Posterior cingulate gyrus (tissue), 11 donors: ENCODE results near the gene MIA.
"Not testable (repeated sequence)": the region's sequence is repeated elsewhere in the genome, so short reads cannot be mapped to it uniquely, and the experiment has no call there.

ENCODE experiments used
- DNase-seq, 10 donors: peaks; one replicate each; pipeline versions ENCODE4 v3.0.0 to v3.0.0-alpha.2; 2020 to 2021; ENCODE audit warnings: mixed read lengths in 3 of 10
- intact Hi-C: fragments of 100-400 bp; cut with DNase I; formaldehyde crosslinking; loops from one replicate; pipeline ENCODE4 v1.15.1; 2023

The MIA gene

DNA sequence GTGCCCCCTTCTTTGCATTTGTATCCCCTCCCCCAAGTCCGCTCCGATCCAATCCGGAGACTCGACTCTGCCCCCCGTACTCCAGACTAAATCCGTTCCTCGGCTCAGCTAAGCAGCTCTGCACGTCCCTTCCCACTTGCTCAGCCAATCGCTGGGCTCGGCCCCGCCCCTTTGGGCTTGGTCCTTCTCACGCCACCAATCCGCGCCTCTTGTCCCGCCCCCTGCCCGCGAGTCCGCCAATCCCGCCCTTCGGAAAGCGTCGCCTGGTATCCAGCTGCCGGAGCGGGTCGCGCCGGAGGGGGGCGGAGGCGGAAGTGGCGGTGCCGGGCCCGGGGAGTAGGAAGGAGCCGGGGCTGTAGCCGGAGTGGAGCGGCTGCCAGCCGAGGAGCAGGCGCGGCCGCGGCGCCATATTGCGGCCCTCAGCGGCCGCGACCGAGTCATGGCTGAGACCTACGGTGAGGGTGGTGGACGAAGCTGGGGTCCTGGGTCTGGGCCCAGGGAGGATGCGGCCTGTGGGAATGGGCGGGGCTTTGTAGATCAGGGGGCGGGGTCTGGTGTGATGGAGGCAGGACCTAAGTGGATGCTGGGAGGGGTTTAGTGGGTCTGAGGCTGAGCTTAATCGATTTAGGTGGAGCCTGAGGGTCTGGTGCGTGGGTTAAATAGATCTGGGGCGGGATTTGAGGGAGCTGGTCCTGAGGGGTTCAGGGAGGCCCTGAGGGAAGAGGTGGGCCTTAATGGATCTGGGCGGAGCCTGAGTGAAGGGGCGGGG lies 2.8 kb downstream of the MIA start, which contains the start of gene RAB4B:
RAB4B (plus strand) TSS at position 311 of the 769 bp plus-strand sequence; CDS start at position 440, 129 bp downstream.
- intact Hi-C loops = no loop called here
- peak; percentile 100 for DNase-seq

DNA sequence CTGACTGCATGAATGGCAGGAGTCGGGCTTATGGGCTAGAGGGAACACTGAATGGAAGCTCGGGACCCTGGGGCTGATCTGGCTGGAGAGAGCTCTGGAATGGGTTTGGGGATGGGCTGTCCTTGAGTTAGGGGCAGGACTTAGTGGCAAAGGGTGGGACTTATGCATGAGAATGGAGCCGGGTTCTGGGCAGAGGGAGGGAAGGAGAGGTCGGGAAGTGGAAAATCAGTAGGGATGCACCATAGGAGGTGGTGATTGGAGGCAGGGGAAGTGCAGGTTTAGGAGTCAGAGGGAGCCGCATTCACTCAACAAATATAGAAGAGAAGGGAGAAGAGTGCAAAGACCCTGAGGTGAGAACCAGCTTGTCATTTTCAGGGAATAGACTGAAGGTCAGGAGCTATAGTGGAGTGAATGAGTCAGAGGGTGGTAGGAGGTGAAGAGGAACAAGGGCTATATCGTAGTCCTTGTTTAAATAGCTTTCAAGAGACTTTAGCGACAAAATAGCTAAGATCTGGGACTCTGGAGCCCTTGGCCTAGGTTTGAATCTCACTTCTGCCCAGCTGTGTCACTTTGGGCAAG lies 3.5 kb downstream of the MIA start:
- intact Hi-C loops = loop anchor here (1.0 kb wide), 1 partner anchor 19 kb away; no protein-coding TSS in a partner anchor
- no peak for DNase-seq

DNA sequence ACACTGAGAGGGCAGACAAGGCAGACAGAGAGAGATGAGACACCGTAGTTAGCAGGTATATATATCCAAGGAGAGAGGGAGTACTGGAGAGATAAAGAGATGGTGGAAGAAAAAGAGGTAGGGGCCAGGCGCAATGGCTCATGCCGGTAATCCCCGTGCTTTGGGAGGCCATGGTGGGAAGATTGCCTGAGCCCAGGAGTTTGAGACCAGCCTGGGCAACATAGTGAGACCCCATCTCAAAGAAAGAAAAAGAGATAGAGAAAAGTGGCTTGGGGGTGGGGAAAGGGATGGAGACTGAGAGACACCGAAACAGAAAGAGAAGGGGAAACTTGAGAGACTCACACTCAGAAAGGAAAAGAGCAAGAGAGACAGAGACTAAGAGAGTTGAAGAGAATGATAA lies 5.3 kb downstream of the MIA start:
- intact Hi-C loops = no loop called here
- no peak for DNase-seq

DNA sequence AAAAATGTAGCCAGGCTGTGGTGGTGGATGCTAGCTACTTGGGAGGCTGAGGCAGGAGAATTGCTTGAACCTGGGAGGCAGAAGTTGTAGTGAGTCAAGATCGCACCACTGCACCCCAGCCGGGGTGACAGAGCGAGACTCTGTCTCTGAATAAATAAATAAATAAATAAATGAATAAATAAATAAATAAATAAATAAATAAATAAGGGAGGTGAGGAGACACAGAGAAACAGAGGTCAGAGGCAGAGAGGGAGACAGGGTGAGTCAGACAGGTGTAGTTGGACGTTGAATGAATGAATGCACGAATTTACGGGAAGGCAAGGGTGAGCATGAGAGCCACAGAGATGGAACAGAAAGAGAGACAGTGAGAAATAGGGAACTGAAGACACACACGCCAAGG lies 5.8 kb downstream of the MIA start:
- intact Hi-C loops = no loop called here
- DNase-seq = no peak

DNA sequence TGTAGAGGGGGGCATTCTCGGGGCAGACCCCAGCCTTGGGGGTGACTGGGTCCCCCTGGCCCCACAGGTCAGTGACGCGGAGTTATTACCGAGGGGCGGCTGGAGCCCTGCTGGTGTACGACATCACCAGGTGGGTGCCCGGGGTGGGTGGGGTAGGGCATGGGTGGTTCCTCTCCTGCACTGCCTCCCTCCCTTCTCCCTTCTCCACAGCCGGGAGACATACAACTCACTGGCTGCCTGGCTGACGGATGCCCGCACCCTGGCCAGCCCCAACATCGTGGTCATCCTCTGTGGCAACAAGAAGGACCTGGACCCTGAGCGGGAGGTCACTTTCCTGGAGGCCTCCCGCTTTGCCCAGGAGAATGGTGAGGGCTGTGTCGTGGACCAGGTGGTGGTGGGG lies 8.4 kb downstream of the MIA start:
- intact Hi-C loops = no loop called here
- no peak for DNase-seq

DNA sequence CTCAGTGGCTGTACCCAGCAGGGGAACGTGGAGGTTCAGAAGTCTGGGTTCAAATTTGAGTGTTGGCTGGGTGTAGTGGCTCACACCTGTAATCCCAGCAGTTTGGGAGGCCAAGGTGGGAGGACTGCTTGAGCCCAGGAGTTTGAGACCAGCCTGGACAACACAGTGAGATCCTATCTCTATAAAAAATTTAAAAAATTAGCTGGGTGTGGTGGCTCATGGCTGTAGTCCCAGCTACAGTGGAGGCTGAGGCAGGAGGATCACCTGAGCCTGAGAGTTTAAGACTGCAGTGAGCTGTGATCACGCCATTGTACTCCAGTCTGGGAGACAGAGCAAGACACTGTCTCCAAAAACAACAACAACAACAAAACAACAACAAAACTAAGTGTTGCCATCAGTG lies 8.8 kb downstream of the MIA start:
- intact Hi-C loops, DNase-seq: not testable (repeated sequence)

DNA sequence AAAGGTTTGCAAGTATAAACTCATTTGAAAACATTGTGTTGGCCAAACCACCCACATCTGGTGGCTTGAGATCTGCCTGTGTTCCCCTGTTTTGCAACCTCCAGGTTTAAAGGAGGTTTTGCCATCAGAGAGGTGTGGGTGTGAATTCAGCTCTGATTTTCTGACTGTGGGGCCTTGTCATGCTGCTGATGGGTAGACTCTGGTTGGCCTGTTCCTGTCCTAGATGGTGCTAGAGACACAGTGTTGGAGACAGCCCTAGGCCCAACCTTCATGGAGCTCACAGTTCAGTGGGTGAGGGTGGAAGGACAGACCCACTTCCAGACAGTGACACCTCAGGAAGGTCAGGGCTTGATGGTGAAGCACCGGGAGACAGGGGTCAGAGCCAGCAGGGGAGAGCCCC lies 10.2 kb downstream of the MIA start:
- DNase-seq = no peak
- intact Hi-C loops = no loop called here

DNA sequence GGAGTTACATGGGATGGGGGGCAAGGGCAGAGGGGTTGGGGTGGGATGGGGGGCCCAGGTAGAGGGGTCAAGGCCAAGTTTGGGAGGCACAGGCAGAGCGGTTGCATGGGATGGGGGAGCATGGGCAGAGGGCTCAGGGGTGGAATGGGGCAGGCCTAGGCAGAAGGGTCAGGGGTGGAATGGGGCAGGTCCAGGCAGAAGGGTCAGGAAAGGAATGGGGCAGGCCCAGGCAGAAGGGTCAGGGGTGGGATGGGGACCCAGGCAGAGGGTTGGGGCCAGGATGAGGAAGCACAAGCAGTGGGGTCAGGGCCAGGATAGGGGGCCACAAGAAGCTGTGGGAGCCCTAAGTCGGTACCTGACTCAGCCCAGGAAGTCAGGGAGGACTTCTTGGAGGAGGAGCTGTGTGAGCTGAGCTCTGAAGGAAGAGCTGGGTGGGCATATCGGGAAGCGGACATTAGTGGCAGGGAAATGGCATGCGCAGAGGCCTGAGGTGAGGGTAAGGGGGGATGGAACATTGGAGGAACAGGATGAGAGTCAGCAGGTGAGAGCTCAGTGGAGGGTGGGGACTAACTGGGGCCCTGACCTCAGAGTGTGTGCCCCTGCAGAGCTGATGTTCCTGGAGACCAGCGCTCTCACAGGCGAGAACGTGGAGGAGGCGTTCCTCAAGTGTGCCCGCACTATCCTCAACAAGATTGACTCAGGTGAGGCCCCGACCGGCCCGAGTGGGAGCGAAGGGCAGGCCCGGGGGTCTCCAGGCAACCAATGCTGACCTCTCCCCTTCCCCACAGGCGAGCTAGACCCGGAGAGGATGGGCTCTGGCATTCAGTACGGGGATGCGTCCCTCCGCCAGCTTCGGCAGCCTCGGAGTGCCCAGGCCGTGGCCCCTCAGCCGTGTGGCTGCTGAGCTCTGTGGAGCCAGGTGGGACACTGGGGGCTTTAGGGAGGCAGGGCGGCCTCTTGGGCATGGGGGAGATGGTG lies 11.0 kb downstream of the MIA start:
- DNase-seq = no peak
- intact Hi-C loops = no loop called here

DNA sequence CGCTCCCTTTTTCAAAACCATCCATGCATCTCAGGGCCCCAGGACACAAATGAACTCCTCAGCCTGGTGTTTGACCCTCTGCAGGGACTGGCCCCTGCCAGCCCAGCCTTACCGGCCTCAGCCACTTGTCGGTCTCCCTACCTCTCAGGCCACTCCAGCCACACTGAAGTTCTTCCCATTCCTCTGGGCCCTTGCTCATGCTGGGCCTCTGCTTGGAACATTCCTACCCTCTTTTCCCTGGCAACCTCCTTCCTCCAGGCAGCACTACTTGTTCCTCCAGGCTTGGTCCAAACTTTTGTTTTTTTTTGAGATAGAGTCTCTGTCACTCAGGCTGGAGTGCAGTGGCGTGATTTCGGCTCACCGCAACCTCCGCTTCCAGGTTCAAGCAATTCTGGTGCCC lies 16.0 kb downstream of the MIA start:
- DNase-seq = no peak
- intact Hi-C loops = no loop called here

DNA sequence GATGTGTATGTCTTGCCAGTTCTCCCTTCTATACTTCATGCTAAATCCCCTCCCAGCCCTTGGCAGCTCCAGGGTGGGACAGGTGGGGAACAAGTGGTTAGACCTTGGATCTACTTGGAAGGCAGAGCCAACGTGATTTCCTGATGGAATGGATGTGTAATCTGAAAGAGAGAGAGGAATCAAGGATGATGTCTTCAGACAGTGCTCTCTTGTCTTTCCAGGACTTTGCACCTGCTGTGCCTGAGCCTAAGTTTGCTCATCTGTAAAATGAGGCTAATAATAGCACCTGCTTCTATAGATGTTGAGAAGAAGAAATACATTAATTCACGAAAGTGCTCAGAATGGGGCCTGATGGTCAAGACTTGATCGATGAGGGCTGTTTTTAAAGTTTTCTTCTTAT lies 16.7 kb downstream of the MIA start:
- intact Hi-C loops = no loop called here
- no peak for DNase-seq

DNA sequence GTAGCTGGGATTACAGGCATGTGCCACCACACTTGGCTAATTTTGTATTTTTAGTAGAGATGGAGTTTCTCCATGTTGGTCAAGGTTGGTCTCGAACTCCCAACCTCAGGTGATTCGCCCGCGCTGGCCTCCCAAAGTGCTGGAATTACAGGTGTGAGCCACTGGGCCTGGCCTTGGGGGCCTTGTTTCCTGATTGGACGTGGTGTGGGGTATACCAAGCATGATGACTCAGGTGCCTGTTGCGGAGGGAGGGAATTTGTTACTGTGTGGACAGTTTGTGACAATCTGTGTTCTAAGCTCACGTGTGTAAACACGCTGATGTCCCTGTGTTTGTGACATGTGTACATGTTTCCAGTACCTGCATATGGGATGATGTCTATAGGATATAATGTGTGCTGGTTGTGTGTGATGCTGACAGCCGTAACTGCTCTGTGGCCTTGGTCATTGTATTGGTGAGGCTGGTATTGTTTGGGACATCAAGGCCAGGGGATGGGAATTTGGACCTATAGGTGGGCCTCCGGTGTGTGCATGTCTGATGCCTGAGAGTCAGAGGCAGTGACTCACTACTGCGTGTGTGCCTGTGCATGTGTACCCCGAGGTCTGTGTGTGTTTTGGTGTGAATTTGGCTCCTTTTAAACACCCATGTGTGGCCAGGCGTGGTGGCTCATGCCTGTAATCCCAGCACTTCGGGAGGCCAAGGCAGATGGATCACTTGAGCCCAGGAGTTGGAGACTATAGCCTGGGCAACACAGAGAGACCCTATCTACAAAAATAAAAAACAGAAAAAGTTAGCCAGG lies 22.0 kb downstream of the MIA start:
- no peak for DNase-seq
- intact Hi-C loops = loop anchor here (1.0 kb wide), 1 partner anchor 18 kb away; no protein-coding TSS in a partner anchor

DNA sequence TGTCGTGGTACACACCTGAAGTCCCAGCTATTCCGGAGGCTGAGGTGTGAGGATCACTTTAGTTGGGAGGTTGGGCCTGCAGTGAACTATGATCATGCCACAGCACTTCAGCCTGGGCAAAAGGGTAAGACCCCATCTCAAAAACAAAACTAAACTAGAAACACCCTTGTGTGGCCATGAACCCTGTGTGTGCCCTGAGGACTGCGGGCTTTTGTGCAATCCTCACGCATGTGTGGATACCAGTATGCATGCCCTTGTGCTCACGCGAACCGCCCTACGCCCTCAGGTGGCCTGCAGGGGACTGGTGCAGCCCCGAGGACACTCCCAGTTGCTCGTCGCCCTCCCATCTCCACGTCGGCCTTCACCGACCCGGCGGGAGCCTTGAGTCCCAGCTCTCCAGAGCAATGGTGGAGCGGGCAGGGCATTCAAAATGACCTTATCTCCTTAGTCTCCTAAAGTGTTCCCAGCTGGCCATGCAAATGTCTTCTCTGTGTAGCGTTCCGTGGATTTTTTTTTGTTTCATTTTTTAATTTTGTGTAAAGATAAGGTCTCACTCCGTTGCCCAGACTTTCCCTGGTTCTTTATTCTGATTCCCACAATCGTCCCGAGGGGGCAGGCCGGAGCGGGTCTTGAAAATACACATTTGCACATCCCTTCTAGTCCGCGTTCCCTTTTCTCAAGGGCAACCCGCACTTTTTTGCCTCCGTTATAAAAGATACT lies 22.8 kb downstream of the MIA start:
- peak in 2 of 10 donors; percentile 80 to 88 for DNase-seq
- intact Hi-C loops = loop anchor here (1.0 kb wide), 1 partner anchor 19 kb away; no protein-coding TSS in a partner anchor

DNA sequence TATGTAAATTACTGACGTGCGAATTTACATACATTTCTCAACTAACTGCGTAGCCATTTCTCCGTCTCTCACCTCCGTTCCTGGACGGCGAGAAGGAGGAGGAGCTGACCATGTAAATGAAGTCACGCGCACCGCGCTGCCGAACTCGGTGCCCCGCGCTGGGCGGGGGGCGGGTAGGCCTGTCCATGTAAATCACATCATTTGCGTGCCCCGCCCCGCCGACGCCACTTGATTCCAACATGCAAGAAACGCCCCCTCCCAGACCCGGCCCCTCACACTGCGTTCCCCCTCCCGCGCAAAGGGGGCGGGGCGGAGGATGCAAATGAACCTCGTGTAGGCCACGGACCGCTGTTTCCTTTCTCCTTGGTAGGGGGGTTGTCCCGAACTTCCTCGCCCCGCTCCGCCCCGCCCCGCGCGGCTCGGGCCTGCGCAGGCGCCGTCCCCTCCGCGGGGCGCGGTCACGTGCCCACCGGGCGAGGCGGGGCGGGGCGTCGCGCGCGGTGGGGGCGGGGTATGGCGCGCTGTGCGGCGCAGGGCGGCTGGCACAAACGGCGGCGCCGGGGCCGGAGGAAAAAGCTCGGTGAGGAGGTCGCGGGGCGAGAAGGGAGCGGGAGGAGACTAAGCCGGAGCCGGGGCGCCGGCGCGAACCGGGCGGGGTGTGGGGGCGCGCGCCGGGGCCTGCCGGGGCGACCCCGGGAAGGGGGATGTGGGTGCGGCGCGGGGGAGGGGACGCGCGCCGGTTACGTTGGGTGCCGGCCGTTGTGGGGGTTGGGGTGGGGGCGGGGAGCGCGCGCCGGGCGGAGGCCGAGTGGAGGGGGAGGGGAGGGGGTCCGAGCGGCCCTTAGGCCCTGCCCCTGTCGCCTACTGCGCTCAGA lies 23.6 kb downstream of the MIA start, which contains the start of gene EGLN2:
EGLN2 (plus strand) TSS at position 509 of the 875 bp plus-strand sequence. CDS start 1,382 bp downstream, outside the sequence.
- intact Hi-C loops = loop anchor here (1.0 kb wide), 1 partner anchor 48 kb away; the partner anchor contains the start of gene SNRPA
- DNase-seq = peak; percentile 98 to 100 (median 100)

DNA sequence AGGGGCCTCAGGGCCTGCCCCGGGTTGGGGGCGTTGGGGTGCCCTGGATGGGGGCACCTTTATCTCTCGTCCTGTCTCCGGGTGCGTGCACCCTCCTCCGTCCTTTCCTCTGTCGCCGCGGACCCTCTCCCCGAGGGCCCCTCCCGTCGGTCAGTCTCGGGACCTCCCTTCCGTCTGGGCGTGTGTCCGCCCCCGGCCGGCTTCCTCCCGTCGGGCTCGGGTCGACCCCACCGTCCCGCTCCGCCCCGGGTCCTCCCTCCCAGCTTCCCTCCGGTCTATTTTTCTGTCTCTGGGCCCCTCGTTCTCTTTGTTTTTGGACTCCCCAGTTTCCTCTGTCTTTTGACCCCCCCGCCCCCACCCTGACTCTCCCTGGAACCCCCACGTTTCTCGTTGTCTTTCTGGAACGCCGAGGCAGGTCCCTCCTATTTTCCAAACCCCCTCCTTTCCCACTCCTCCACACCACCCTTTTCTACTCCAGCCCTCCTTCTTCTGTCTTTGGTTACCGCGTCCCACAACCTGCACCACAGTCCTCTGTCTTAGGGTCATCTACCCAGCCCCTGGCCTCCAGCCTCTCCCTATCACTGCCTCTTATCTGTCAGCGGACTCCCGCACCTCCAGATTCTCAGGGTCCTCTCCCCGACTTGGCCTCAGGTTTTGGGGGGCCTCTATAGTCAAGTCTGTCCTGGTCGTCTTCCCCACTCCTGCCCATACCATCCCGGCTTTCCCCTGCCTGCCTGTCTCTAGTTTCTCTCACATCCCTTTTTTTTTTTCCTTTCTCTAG lies 24.4 kb downstream of the MIA start:
- peak in 2 of 10 donors; percentile 78 to 89 for DNase-seq

DNA sequence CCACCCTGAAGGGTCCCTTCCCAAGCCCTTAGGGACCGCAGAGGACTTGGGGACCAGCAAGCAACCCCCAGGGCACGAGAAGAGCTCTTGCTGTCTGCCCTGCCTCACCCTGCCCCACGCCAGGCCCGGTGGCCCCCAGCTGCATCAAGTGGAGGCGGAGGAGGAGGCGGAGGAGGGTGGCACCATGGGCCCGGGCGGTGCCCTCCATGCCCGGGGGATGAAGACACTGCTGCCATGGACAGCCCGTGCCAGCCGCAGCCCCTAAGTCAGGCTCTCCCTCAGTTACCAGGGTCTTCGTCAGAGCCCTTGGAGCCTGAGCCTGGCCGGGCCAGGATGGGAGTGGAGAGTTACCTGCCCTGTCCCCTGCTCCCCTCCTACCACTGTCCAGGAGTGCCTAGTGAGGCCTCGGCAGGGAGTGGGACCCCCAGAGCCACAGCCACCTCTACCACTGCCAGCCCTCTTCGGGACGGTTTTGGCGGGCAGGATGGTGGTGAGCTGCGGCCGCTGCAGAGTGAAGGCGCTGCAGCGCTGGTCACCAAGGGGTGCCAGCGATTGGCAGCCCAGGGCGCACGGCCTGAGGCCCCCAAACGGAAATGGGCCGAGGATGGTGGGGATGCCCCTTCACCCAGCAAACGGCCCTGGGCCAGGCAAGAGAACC lies 25.1 kb downstream of the MIA start:
- intact Hi-C loops = loop anchor here (10.0 kb wide), 1 partner anchor 86 kb away; the partner anchor contains the start of genes COQ8B and ITPKC
- peak in 1 of 10 donors; percentile 76 for DNase-seq

More for the DNA sequence above, 24.4 kb downstream of the MIA start:
- intact Hi-C loops = loop anchor here (1.0 to 10.0 kb wide), 2 partner anchors 48 to 85 kb away; partner anchors contain the start of genes COQ8B, ITPKC and SNRPA

DNA sequence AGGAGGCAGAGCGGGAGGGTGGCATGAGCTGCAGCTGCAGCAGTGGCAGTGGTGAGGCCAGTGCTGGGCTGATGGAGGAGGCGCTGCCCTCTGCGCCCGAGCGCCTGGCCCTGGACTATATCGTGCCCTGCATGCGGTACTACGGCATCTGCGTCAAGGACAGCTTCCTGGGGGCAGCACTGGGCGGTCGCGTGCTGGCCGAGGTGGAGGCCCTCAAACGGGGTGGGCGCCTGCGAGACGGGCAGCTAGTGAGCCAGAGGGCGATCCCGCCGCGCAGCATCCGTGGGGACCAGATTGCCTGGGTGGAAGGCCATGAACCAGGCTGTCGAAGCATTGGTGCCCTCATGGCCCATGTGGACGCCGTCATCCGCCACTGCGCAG lies 25.7 kb downstream of the MIA start:
- DNase-seq = peak in 1 of 10 donors; percentile 86
- intact Hi-C loops = loop anchor here (10.0 kb wide), 1 partner anchor 86 kb away; the partner anchor contains the start of genes COQ8B and ITPKC
